ENCODE measurements around the gene DGKD. TPM values are rescaled to one million over a fixed set of nuclear protein-coding genes. Genes with fewer than 3 reads are reported as not detected.

Gene DGKD
- total RNA-seq, 2 experiments from 2014 or later, result 92.1 to 94.2 TPM

GRCh38 chr2:233441161-233442027 lies 87.1 kb downstream of the DGKD start:
- Mint-ChIP-seq H3K36me3 (ENCODE audit: low read depth) (peaks cover 69% of the 10 kb centered on the region), H3K27ac (peak overlapping the region; percentile 80), H3K27me3 (ENCODE audit: low read depth) (no peaks in the 10 kb centered on the region), H3K9me3 (ENCODE audit: insufficient read depth) (no peaks in the 10 kb centered on the region), H3K4me1 (ENCODE audit: low read depth) (peaks cover 30% of the 10 kb centered on the region), H3K4me3 (no peak overlapping the region)
- ATAC-seq (no peak), DNase-seq (no peak)
- CTCF ChIA-PET, result interaction anchor here (1.0 to 9.9 kb wide), 4 partner anchors 26 to 120 kb away, joined by 3 to 308 read pairs (median 3); no protein-coding TSS in a partner anchor
- POLR2A ChIA-PET, result no interaction called here

- H3K9me3 Mint-ChIP-seq (ENCODE audit: insufficient read depth), result no peaks in the 10 kb centered on the region
- ATAC-seq (no peak), DNase-seq (no peak)
- CTCF ChIA-PET, result interaction anchor here (1.5 to 9.9 kb wide), 5 partner anchors 15 to 396 kb away, joined by 3 to 308 read pairs (median 56); no protein-coding TSS in a partner anchor
- H3K27ac Mint-ChIP-seq, result peak overlapping the region; percentile 72
- H3K36me3 Mint-ChIP-seq (ENCODE audit: low read depth), result peaks cover 65% of the 10 kb centered on the region
- POLR2A ChIA-PET, result interaction anchor here (1.4 kb wide), 1 partner anchor 19 kb away, joined by 3 read pairs; no protein-coding TSS in a partner anchor
- no peak overlapping the region for H3K4me3 Mint-ChIP-seq
- H3K4me1 Mint-ChIP-seq (ENCODE audit: low read depth), result peaks cover 30% of the 10 kb centered on the region
- no peaks in the 10 kb centered on the region for H3K27me3 Mint-ChIP-seq (ENCODE audit: low read depth)
Observed at GRCh38 chr2:233442028-233442310, 87.7 kb downstream of the DGKD start.

GRCh38 chr2:233443511-233444183 lies 89.4 kb downstream of the DGKD start:
- H3K36me3 Mint-ChIP-seq (ENCODE audit: low read depth), result peaks cover 65% of the 10 kb centered on the region
- peak overlapping the region; percentile 56 for H3K27ac Mint-ChIP-seq
- CTCF ChIA-PET, result interaction anchor here (0.6 to 9.9 kb wide), 43 partner anchors 10 to 838 kb away, joined by 3 to 308 read pairs (median 4); partner anchors contain the start of gene DGKD
- DNase-seq (peak; percentile 91), ATAC-seq (peak; percentile 80)
- no peaks in the 10 kb centered on the region for H3K9me3 Mint-ChIP-seq (ENCODE audit: insufficient read depth)
- POLR2A ChIA-PET, result interaction anchor here (0.8 to 1.4 kb wide), 3 partner anchors 21 to 39 kb away, joined by 3 read pairs; no protein-coding TSS in a partner anchor
- H3K4me1 Mint-ChIP-seq (ENCODE audit: low read depth), result peaks cover 33% of the 10 kb centered on the region
- H3K4me3 Mint-ChIP-seq, result no peak overlapping the region
- no peaks in the 10 kb centered on the region for H3K27me3 Mint-ChIP-seq (ENCODE audit: low read depth)

- ChIA-PET POLR2A (no interaction called here), CTCF (interaction anchor here (1.9 to 9.9 kb wide), 7 partner anchors 10 to 90 kb away, joined by 5 to 308 read pairs (median 15); partner anchors contain the start of gene DGKD)
- peaks cover 66% of the 10 kb centered on the region for H3K36me3 Mint-ChIP-seq (ENCODE audit: low read depth)
- H3K27ac Mint-ChIP-seq, result peak overlapping the region; percentile 56
- no peaks in the 10 kb centered on the region for H3K9me3 Mint-ChIP-seq (ENCODE audit: insufficient read depth)
- no peaks in the 10 kb centered on the region for H3K27me3 Mint-ChIP-seq (ENCODE audit: low read depth)
- H3K4me1 Mint-ChIP-seq (ENCODE audit: low read depth), result peaks cover 33% of the 10 kb centered on the region
- no peak for ATAC-seq
- no peak for DNase-seq
- no peak overlapping the region for H3K4me3 Mint-ChIP-seq
Observed at GRCh38 chr2:233444501-233444900, 90.2 kb downstream of the DGKD start.

- no peak overlapping the region for H3K4me3 Mint-ChIP-seq
- no peak for DNase-seq
- ChIA-PET CTCF (interaction anchor here (3.4 to 9.9 kb wide), 3 partner anchors 18 to 41 kb away, joined by 56 to 308 read pairs (median 81); no protein-coding TSS in a partner anchor), POLR2A (no interaction called here)
- no peak for ATAC-seq
- H3K4me1 Mint-ChIP-seq (ENCODE audit: low read depth), result peaks cover 26% of the 10 kb centered on the region
- H3K27ac Mint-ChIP-seq, result peak overlapping the region; percentile 23
- H3K27me3 Mint-ChIP-seq (ENCODE audit: low read depth), result no peaks in the 10 kb centered on the region
- H3K36me3 Mint-ChIP-seq (ENCODE audit: low read depth), result peaks cover 63% of the 10 kb centered on the region
- no peaks in the 10 kb centered on the region for H3K9me3 Mint-ChIP-seq (ENCODE audit: insufficient read depth)
Observed at GRCh38 chr2:233445152-233445830, 91.0 kb downstream of the DGKD start.

- Mint-ChIP-seq H3K4me3 (no peak overlapping the region), H3K27me3 (ENCODE audit: low read depth) (no peaks in the 10 kb centered on the region), H3K4me1 (ENCODE audit: low read depth) (peaks cover 17% of the 10 kb centered on the region), H3K9me3 (ENCODE audit: insufficient read depth) (no peaks in the 10 kb centered on the region), H3K36me3 (ENCODE audit: low read depth) (peaks cover 61% of the 10 kb centered on the region), H3K27ac (peak overlapping the region; percentile 47)
- POLR2A ChIA-PET, result interaction anchor here (0.7 kb wide), 1 partner anchor 88 kb away, joined by 3 read pairs; no protein-coding TSS in a partner anchor
- CTCF ChIA-PET, result interaction anchor here (9.9 kb wide), 1 partner anchor 42 kb away, joined by 308 read pairs; no protein-coding TSS in a partner anchor
- ATAC-seq (no peak), DNase-seq (no peak)
Observed at GRCh38 chr2:233446121-233446520, 91.8 kb downstream of the DGKD start.

- Mint-ChIP-seq H3K4me3 (no peak overlapping the region), H3K9me3 (ENCODE audit: insufficient read depth) (no peaks in the 10 kb centered on the region), H3K4me1 (ENCODE audit: low read depth) (peaks cover 14% of the 10 kb centered on the region), H3K27ac (no peak overlapping the region), H3K27me3 (ENCODE audit: low read depth) (no peaks in the 10 kb centered on the region), H3K36me3 (ENCODE audit: low read depth) (peaks cover 60% of the 10 kb centered on the region)
- CTCF ChIA-PET, result interaction anchor here (9.9 kb wide), 1 partner anchor 43 kb away, joined by 308 read pairs; no protein-coding TSS in a partner anchor
- no peak for ATAC-seq
- DNase-seq, result no peak
- POLR2A ChIA-PET, result interaction anchor here (0.7 kb wide), 1 partner anchor 89 kb away, joined by 3 read pairs; no protein-coding TSS in a partner anchor
Observed at GRCh38 chr2:233446606-233447305, 92.5 kb downstream of the DGKD start.

- H3K4me1 Mint-ChIP-seq (ENCODE audit: low read depth), result peaks cover 14% of the 10 kb centered on the region
- POLR2A ChIA-PET, result no interaction called here
- no peak overlapping the region for H3K27ac Mint-ChIP-seq
- peaks cover 58% of the 10 kb centered on the region for H3K36me3 Mint-ChIP-seq (ENCODE audit: low read depth)
- no peaks in the 10 kb centered on the region for H3K27me3 Mint-ChIP-seq (ENCODE audit: low read depth)
- CTCF ChIA-PET, result interaction anchor here (0.8 to 9.9 kb wide), 9 partner anchors 15 to 117 kb away, joined by 3 to 308 read pairs (median 3); no protein-coding TSS in a partner anchor
- ATAC-seq, result no peak
- no peak for DNase-seq
- H3K9me3 Mint-ChIP-seq (ENCODE audit: insufficient read depth), result no peaks in the 10 kb centered on the region
- no peak overlapping the region for H3K4me3 Mint-ChIP-seq
Observed at GRCh38 chr2:233447506-233448219, 93.4 kb downstream of the DGKD start.

- no peaks in the 10 kb centered on the region for H3K27me3 Mint-ChIP-seq (ENCODE audit: low read depth)
- ChIA-PET POLR2A (no interaction called here), CTCF (interaction anchor here (0.8 to 9.9 kb wide), 10 partner anchors 16 to 116 kb away, joined by 3 to 308 read pairs (median 3); no protein-coding TSS in a partner anchor)
- peaks cover 53% of the 10 kb centered on the region for H3K36me3 Mint-ChIP-seq (ENCODE audit: low read depth)
- DNase-seq (no peak), ATAC-seq (no peak)
- H3K9me3 Mint-ChIP-seq (ENCODE audit: insufficient read depth), result no peaks in the 10 kb centered on the region
- H3K27ac Mint-ChIP-seq, result peak overlapping the region; percentile 69
- no peak overlapping the region for H3K4me3 Mint-ChIP-seq
- H3K4me1 Mint-ChIP-seq (ENCODE audit: low read depth), result peaks cover 12% of the 10 kb centered on the region
Observed at GRCh38 chr2:233448220-233448559, 93.9 kb downstream of the DGKD start.

- Mint-ChIP-seq H3K4me1 (ENCODE audit: low read depth) (peaks cover 8% of the 10 kb centered on the region), H3K27ac (peak overlapping the region; percentile 69), H3K4me3 (no peak overlapping the region), H3K27me3 (ENCODE audit: low read depth) (no peaks in the 10 kb centered on the region), H3K36me3 (ENCODE audit: low read depth) (peaks cover 53% of the 10 kb centered on the region), H3K9me3 (ENCODE audit: insufficient read depth) (no peaks in the 10 kb centered on the region)
- ChIA-PET POLR2A (no interaction called here), CTCF (interaction anchor here (0.9 to 9.9 kb wide), 7 partner anchors 16 to 116 kb away, joined by 3 to 308 read pairs (median 3); no protein-coding TSS in a partner anchor)
- no peak for ATAC-seq
- DNase-seq, result no peak
Observed at GRCh38 chr2:233448575-233448974, 94.3 kb downstream of the DGKD start.
